HepG2 (cell line): ENCODE data around the gene TAMALIN. TPM values are rescaled to one million over a fixed set of nuclear protein-coding genes. Genes with fewer than 3 reads are reported as not detected.

Experiments used
- ATF5 ChIP-seq: sonication (generic); formaldehyde crosslinking; IDR thresholded peaks from 2 replicates; pipeline ENCODE4 v1.4.0; 2020; ENCODE audit warnings: mild to moderate bottlenecking, low read depth, missing genetic modification reagents
- CBX5 ChIP-seq: sonication (generic); formaldehyde crosslinking; IDR thresholded peaks from 2 replicates; pipeline ENCODE4 v1.4.0; 2020; ENCODE audit warnings: missing genetic modification reagents, borderline replicate concordance
- DMAP1 ChIP-seq: IDR thresholded peaks from 2 replicates; pipeline ENCODE4 v1.6.1; 2016
- ETV5 ChIP-seq: IDR thresholded peaks from 2 replicates; pipeline ENCODE4 v1.6.1; 2018; ENCODE audit warnings: missing biosample characterization, missing genetic modification reagents, inconsistent platforms, borderline replicate concordance
- MBD4 ChIP-seq: IDR thresholded peaks from 2 replicates; pipeline ENCODE4 v1.6.1; 2012; ENCODE audit warnings: low read length, inconsistent platforms, borderline replicate concordance
- MXI1 ChIP-seq: IDR thresholded peaks from 3 replicates; pipeline ENCODE4 v1.6.1; 2012; ENCODE audit warnings: low read depth, low read length, inconsistent platforms, borderline replicate concordance
- MZF1 ChIP-seq: sonication (generic); formaldehyde crosslinking; IDR thresholded peaks from 2 replicates; pipeline ENCODE4 v1.8.1; 2023; ENCODE audit warnings: mild to moderate bottlenecking, missing genetic modification reagents, borderline replicate concordance
- NKX3-1 ChIP-seq: sonication (generic); formaldehyde crosslinking; IDR thresholded peaks from 2 replicates; pipeline ENCODE4 v1.5.0; 2020; ENCODE audit warnings: missing genetic modification reagents
- PRPF4 ChIP-seq: fragments of 200-400 bp; formaldehyde crosslinking; IDR thresholded peaks from 2 replicates; pipeline ENCODE4 v1.6.1; 2016; ENCODE audit warnings: low read length, low read depth; ENCODE audit not compliant: poor library complexity, severe bottlenecking
- RBM39 ChIP-seq: fragments of 200-400 bp; formaldehyde crosslinking; IDR thresholded peaks from one replicate; pipeline ENCODE4 v1.6.1; 2018; ENCODE audit warnings: antibody characterized with exemption, mild to moderate bottlenecking, low read depth, low read length; ENCODE audit not compliant: poor library complexity, severe bottlenecking
- RFX5 ChIP-seq: IDR thresholded peaks from 2 replicates; pipeline ENCODE4 v1.6.1; 2011; ENCODE audit warnings: low read depth, low read length, improper control_type of control experiment
- ZBTB10 ChIP-seq: sonication (generic); formaldehyde crosslinking; IDR thresholded peaks from 2 replicates; pipeline ENCODE4 v1.4.0; 2020; ENCODE audit warnings: missing genetic modification reagents, borderline replicate concordance
- ZFP36 ChIP-seq: fragments of 150-350 bp; IDR thresholded peaks from 2 replicates; pipeline ENCODE4 v1.6.1; 2018; ENCODE audit warnings: borderline replicate concordance, low read length, low read depth; ENCODE audit not compliant: partially characterized antibody
- ZIK1 ChIP-seq: sonication (generic); formaldehyde crosslinking; IDR thresholded peaks from 2 replicates; pipeline ENCODE4 v1.5.0; 2020; ENCODE audit warnings: mild to moderate bottlenecking, low read depth, missing genetic modification reagents, borderline replicate concordance
- ZNF530 ChIP-seq: sonication (generic); formaldehyde crosslinking; IDR thresholded peaks from 2 replicates; pipeline ENCODE4 v1.5.0; 2020; ENCODE audit warnings: low read depth, mild to moderate bottlenecking, missing genetic modification reagents
- ZNF567 ChIP-seq: sonication (generic); formaldehyde crosslinking; IDR thresholded peaks from 2 replicates; pipeline ENCODE4 v1.8.1; 2023; ENCODE audit warnings: mild to moderate bottlenecking, missing genetic modification reagents, borderline replicate concordance
- ZNF644 ChIP-seq: IDR thresholded peaks from 2 replicates; pipeline ENCODE4 v1.6.1; 2016; ENCODE audit warnings: low read depth
- ZNF709 ChIP-seq: sonication (generic); formaldehyde crosslinking; IDR thresholded peaks from 2 replicates; pipeline ENCODE4 v1.5.0; 2020; ENCODE audit warnings: mild to moderate bottlenecking, missing genetic modification reagents
- ZSCAN9 ChIP-seq: IDR thresholded peaks from 2 replicates; pipeline ENCODE4 v1.6.1; 2016; ENCODE audit warnings: borderline replicate concordance
- polyA plus RNA-seq, 8 experiments: library from polyadenylated mRNA; depleted of rRNA in 3 of 8; stranded (reverse) in 7 of 8; unstranded in 1 of 8; fragments of >200 nt; fragmentation: Illumina TruSeq in 4 of 8; extraction: Trizol in 4 of 8; gene quantifications; 2 replicates each; pipeline versions ENCODE4 v1.2.1 to v1.2.3, GENCODE V29; 2011 to 2016; ENCODE audit warnings: low read depth in 4 of 8, missing spikeins in 1 of 8, mixed read lengths in 1 of 8; ENCODE audit not compliant: insufficient read depth in 1 of 8
- total RNA-seq, 5 experiments: library from RNA; depleted of rRNA; stranded (reverse); fragments of >200 nt; fragmentation: Illumina TruSeq; extraction: Trizol; gene quantifications; 2 replicates each; pipeline ENCODE4 v1.2.3, GENCODE V29; 2016; ENCODE audit warnings: low read depth in 1 of 5
- TF ChIP-seq, protein P1 (sequence below): sonication (generic); formaldehyde crosslinking; IDR thresholded peaks from 2 replicates; pipeline ENCODE4 v1.5.1; 2020; ENCODE audit warnings: missing genetic modification reagents, mild to moderate bottlenecking, borderline replicate concordance
- TF ChIP-seq, protein P2 (sequence below): IDR thresholded peaks from 2 replicates; pipeline ENCODE4 v1.6.1; 2016; ENCODE audit warnings: missing genetic modification reagents, missing compliant biosample characterization
- TF ChIP-seq, protein P3 (sequence below): sonication (generic); formaldehyde crosslinking; IDR thresholded peaks from 2 replicates; pipeline ENCODE4 v1.5.0; 2020; ENCODE audit warnings: missing genetic modification reagents

TAMALIN gene
- total and polyA plus RNA-seq, 2 of the 13 experiments (the other 11 are each of a cell fraction or from before 2014, with no cell fraction given): 2.9 to 10.9 TPM

DNA sequence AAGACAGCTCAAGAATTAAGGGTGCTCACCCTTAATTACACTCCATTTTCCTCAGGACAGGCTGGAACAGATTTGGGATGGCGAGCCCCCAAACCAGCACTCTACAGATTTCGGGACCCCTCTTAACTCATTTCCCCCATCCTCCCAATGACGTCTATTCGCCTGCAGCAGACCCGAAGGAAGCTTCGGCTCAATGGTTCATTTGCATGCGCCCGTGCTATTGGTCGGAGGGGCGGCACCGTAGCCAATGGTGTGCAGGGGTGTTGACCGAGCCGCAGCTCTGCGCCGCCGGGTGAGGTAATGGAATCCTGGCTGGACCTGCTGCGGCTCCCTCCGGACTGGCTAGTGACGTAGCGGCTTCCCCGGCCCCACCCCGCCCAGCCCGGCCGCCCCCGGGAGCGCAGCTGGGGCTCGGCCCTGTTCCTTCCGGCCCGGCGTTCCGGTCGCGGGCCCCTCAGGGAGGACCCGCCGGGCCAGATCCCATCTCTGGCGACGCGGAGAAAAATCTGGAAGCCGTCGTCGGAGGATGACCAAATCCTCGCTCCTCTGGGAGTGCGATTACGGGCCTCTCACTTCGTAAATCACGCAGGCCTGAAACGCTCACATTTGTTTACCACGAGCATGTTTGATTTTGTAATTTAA, 26.2 kb downstream of the TAMALIN start (continued):
- TF ChIP-seq ZIK1 (CRISPR knock-in tag) (no peak), PRPF4 (no peak), ZFP36 (no peak), MZF1 (CRISPR knock-in tag) (no peak), ZNF567 (CRISPR knock-in tag) (peak; percentile 37; the same call in 1 of the 2 replicates), ZSCAN9 (CRISPR knock-in tag) (no peak), MXI1 (peak; percentile 49; the same call in 1 of the 3 replicates), CBX5 (CRISPR knock-in tag) (no peak), ATF5 (CRISPR knock-in tag) (no peak), MBD4 (no peak), NKX3-1 (no peak), ZNF709 (CRISPR knock-in tag) (no peak), DMAP1 (no peak), RBM39 (no peak), ZNF644 (no peak), RFX5 (peak; percentile 68; the same call in 1 of the 2 replicates), ETV5 (CRISPR knock-in tag) (peak; percentile 89), ZNF530 (CRISPR knock-in tag) (no peak), ZBTB10 (0 out of 2 replicates have a peak, but pooled peaks have one; percentile 24)
- TF ChIP-seq, protein P1, sequence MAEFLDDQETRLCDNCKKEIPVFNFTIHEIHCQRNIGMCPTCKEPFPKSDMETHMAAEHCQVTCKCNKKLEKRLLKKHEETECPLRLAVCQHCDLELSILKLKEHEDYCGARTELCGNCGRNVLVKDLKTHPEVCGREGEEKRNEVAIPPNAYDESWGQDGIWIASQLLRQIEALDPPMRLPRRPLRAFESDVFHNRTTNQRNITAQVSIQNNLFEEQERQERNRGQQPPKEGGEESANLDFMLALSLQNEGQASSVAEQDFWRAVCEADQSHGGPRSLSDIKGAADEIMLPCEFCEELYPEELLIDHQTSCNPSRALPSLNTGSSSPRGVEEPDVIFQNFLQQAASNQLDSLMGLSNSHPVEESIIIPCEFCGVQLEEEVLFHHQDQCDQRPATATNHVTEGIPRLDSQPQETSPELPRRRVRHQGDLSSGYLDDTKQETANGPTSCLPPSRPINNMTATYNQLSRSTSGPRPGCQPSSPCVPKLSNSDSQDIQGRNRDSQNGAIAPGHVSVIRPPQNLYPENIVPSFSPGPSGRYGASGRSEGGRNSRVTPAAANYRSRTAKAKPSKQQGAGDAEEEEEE (CRISPR knock-in tag): no peak
- TF ChIP-seq, protein P2, sequence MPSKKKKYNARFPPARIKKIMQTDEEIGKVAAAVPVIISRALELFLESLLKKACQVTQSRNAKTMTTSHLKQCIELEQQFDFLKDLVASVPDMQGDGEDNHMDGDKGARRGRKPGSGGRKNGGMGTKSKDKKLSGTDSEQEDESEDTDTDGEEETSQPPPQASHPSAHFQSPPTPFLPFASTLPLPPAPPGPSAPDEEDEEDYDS (CRISPR knock-in tag): no peak
- TF ChIP-seq, protein P3, sequence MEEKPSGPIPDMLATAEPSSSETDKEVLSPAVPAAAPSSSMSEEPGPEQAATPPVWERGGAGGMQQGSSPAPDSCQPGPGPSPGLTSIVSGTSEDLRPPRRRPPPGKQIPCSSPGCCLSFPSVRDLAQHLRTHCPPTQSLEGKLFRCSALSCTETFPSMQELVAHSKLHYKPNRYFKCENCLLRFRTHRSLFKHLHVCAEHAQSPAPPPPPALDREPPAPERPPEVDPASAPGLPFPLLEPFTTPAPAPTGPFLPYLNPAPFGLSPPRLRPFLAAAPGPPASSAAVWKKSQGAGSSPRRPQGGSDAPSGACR (CRISPR knock-in tag): no peak
